ENCODE results near the gene BMS1. TPM values are rescaled to one million over a fixed set of nuclear protein-coding genes. Genes with fewer than 3 reads are reported as not detected.
A peak's percentile ranks its signal among the peaks of the same experiment; 100 is the strongest.
"Not testable (repeated sequence)": the region's sequence is repeated elsewhere in the genome, so short reads cannot be mapped to it uniquely, and the experiment has no call there.

BMS1 gene
- total RNA-seq, 1 donor from 2014 or later: 20.5 TPM

DNA sequence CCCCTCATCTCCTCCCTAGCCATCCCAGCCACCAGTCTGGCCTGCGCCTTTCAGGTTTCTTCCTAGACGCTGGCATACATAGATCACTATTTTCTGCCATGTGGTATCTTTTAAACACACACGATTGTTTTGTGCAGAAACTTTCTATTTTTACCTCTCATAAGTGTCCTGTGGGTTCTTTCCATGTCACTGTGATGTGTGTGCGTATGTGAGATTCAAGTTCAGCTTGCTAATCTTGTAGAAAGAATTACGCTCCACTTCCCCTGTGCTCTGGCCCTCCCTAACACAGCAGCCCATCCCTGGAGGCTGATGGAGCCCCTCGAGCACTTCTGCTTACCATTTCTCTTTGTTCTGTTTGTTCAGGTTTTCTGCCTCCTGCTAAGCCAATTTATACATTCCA, 80.2 kb downstream of the BMS1 start:
- DNase-seq (ENCODE audit: extremely low read depth, low read depth, low spot score): not testable (repeated sequence)

DNA sequence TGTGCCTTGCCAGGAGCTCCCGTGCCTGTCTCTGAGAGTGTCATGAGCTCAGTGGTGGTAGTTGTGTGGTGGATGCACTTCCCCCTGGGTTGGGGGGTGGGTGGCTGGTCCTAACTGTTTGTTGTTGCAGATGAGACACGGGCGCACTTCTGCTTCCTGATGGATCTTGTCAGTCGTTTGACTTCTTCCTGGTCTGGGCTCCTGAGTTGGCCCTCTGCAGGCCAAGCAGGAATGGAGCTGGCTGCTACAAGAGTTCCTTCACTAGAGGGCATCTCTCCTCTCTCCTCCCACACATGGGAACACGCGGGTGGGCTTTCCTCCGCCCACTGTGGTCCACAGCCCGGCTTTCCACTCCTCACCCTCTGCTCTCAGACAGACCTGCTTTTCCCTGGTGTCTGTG, 82.0 kb downstream of the BMS1 start:
- no peak for DNase-seq (ENCODE audit: extremely low read depth, low read depth, low spot score)

DNA sequence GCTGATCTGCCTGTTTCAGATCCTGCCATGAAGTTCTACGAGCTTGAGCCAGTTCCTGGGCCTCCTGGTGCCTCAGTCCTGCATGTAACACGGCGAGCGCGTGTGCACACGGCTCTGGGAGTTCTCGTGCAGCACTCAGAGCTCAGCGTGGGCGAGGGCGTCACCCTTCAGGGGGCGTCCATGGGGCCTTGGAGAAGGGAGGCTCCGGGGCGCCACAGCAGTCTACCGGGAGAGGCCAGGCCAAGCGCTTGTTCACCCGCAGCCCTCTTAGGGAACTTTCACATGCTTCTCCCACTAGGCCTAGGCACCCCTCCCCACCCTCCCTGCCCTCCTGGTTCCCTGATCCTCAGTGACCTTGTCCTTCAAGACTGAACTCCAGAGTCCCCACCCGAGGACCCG, 83.1 kb downstream of the BMS1 start:
- no peak for DNase-seq (ENCODE audit: extremely low read depth, low read depth, low spot score)

DNA sequence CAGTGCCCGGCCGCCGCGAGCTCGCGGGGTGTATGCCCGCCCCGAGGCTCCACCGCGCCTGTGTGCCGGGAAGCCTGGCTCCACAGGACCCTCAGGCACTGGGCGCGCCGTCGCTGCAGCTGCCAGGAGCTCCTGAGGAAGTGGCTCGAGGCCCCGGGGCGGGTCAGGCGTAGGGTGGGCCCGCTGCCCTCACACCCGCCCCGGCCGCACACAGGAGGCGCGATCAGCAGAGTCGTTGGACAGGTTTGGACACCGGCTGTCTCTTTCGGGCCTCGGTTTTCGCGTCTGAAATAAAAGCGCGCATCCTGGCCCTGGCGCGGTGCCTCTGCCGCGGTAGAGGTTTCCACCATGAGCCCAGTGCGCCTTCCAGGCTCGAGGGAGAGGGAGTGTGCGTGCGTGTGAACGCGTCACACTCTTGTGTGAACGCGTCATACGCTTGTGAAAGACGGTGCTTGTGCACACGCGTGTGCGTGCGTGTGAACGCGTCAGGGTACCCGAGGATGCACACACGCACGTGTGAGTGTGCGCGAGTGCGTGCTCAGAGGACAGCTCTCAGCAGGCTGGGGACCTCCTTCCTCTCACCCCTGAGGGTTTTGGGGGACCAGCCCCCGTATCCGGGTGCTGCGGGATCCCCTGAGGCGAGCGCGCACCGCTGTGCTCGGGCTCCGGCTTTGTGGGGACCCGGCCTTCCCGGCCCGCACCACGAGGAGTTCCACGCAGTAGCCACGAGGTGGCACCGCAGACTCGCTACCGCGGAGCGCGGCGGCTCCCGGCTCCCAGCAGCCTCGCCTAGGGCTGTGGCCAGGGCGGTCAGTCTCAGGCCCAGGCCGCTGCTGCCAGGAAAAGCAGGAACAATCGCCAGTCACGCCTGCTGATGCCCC, 83.8 kb downstream of the BMS1 start:
- peak; percentile 7 for DNase-seq (ENCODE audit: extremely low read depth, low read depth, low spot score)

DNA sequence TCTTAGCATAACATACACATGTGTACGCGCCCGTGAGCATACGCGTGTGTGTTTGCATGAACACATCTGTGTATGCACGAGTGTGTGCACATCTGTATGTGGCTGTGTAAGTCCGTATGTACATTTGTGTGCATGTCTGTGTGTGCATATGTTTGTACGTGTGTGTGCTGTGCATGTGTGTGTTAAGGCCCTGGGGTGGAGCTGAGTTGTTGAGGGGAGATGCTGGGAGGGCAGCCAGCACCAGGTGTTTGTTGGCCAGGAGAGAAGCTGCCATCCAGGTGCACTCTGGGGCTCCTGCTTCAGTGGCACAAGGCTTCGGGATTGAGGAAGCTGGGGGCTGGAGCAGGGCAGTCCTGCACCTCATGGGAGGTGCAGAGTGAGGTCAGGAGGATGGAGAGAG, 85.0 kb downstream of the BMS1 start:
- DNase-seq (ENCODE audit: extremely low read depth, low read depth, low spot score): no peak

DNA sequence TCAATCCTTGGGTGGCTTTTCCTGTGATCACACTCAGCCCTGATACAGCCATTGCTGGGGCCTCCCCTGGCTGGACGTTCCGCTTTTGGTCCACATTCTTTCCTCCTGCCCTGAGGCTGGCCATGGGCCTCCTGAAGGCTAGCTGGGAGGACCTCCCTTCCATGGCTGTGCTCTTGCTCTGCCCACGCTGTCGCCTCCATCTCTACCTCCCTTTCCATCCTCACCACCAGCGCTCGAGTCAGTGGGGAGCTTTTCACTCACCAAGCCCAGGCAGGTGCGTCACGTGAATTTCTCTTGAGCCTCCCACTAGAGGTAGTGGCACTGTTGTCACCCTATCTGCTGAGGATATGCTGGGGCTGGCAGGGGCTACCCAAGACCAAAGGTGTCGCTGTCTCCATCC, 85.9 kb downstream of the BMS1 start:
- DNase-seq (ENCODE audit: extremely low read depth, low read depth, low spot score): no peak

DNA sequence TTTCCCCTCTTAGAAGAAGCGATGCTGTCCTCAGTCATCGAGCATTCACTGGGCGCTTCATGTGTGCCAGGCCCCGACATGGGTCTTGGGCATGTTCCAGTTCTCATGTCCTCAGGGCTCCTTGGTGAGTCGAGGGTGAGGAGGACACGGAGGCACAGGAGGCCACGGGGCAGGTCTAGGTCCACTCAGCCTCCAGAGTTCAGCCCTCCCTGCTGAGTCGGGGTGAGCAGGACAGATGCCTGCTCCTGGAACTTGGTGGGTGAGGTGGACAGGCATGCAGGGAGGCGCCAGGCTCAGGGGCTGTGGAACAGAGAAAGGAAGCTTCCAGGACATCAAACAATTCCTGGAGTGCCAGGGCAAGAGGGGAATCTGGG, 87.4 kb downstream of the BMS1 start:
- no peak for DNase-seq (ENCODE audit: extremely low read depth, low read depth, low spot score)

DNA sequence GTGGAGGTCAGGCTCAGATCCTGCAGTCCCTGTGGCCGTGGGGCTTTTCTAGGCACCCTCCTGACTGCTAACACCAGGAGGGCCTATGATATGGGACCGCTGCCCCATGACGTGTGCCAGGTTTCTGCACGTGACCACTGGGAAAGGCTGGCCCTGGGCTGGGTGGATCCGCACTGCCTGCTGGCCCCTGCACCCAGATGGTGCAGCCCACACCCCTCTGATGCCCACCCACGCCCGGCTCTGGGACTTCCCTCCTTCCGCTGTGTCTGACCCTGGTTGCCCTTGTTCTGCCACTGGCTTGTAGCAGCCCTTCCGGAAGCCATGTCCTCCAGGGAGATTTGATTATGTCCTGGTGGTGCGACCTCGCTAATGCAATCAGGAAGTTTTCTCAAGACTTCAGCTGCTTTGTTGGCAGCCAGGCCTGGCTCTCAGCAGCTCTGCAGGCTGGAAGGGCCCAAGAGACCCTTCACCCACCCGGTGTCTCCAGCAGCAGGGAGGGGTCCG, 88.6 kb downstream of the BMS1 start:
- not testable (repeated sequence) for DNase-seq (ENCODE audit: extremely low read depth, low read depth, low spot score)

DNA sequence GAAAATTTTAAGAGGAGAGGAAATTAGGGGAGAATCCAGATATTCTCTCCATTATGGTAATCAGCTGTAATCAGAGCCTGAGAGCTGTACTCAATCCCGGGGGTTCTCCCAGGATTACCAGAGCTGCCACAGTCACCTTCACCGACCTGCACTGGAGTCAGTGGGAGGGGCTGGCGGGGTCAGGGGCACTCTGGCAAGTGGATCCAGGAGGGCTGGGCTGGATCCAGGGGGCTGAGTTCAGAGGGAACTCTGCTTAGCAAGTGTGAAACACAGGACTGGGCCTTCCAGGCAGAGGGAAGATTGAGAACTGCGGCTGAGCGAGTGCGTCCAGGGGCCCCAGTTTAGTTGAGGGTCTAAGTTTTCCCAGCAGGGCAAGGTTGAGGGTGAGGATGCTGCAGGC, 89.2 kb downstream of the BMS1 start:
- DNase-seq (ENCODE audit: extremely low read depth, low read depth, low spot score): no peak

DNA sequence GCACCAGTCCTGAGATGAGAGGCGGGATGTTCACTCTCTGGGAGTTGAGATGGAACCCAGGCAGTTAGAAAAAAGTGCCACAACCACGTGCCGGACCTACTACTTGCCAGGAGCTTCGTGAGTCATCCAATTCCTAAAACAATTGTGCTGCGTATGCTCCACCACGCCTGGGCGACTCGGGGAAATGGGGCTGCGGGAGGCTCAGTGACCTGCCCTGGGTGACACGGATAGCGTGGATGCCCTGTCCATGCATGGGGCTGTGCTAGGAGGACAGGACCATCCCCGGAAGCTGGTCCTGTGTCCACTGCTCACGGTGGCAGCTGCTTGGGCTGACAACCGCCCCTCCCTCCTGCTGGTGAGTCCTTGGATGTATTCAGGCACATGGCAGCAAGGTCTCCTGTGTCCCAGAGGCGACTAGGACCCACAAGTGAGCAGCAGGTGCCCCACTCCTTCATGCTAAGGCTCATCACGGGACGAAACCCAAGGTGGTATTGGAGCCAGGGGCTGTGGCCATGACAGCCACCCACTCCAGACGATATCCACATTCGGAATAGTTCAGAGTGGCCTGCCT, 90.4 kb downstream of the BMS1 start:
- no peak for DNase-seq (ENCODE audit: extremely low read depth, low read depth, low spot score)

DNA sequence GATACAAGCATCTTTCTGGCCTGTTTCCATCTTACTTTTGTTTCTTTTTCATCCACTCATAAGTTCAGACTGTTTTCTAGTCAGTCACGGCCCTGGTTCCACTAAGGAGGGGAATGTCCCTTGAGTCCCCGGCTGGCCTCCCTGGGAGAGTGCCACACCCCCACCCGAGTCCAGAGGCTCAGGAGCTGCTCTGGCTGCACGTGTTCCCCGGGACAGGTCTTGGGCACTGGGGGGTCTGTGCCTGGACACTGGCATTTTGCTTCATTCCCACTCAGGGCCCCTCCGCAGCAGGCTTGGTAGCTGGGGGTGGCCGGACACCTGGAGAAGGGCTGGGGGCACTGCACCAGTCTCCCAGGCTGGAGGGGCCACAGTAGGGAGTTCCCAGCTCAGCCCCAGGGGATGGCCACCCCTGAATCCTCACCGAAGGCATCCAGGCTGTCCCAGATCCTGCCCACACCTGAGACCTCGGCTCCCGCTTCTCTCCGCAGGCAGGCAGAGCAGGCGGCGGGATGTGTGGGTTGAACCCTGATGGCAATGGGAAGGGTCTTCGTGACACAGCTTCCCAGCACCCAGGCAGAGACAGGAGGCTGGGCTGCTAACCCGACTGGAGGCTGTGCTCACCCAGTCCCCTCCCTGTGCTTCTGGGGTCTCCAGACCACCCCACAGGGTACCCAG, 92.3 kb downstream of the BMS1 start:
- DNase-seq (ENCODE audit: extremely low read depth, low read depth, low spot score): no peak

DNA sequence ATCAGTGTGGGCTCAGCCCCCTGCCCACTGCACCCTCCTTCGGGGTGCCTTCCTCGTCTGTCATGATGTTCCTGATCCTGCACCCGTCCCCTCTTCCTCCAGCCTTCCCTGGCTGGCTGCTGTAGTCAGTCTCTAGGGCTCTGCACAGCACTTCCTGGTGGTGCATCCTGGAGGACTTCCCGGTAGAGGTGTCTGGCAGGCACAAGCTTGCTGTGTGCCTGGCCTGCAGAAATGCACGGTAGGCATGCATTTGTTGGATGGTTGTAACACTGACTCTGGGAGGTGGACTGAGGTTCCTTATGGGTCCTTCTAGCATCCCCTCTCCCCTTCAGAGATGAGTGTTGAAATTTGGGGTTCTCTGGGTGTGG, 92.8 kb downstream of the BMS1 start:
- DNase-seq (ENCODE audit: extremely low read depth, low read depth, low spot score): no peak

DNA sequence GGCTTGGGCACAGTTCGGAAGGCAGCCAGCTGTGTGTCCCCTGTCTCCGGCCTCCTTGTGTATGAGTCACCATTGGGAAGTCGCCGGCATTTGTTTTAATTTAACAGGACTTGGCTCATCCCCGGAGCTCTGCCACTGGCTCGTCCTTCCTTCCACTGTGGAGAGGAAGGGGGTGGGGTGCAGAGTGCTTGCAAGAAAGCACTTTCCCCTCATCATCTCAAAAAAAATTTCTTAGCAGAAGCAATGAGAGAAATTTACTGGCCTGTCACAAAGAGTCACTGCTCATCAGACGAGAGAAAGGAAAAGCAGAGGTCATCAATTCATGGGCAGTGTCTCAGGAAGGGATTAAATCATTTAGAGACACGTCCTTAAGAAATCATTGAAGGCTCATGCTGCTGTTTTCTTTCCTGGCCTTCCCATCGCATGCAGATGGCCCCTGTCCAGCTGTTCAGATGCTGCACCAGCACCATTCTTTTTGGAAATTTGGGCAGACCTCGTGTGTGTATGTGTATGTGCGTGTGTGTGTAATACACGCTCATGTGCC, 93.3 kb downstream of the BMS1 start:
- no peak for DNase-seq (ENCODE audit: extremely low read depth, low read depth, low spot score)

DNA sequence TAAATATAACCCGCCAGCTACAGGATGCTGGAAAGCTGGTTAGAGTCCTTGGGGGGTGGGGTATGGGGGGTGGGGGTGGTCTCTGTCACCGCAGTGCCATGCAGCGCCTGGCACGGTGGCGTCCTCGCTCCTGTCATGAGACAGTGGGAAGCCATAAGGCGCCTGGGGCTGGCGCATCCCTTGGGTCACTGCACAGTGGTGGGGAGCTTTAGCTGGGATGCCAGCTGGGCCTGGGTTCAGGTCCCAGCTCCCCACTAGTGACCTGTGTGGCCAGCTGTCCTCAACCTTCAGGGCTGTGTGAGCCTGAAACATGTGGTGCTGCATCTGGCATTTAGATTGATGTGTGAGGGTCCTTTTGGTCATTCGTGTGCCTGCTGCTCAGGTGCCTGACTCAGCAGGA, 93.9 kb downstream of the BMS1 start:
- DNase-seq (ENCODE audit: extremely low read depth, low read depth, low spot score): no peak

DNA sequence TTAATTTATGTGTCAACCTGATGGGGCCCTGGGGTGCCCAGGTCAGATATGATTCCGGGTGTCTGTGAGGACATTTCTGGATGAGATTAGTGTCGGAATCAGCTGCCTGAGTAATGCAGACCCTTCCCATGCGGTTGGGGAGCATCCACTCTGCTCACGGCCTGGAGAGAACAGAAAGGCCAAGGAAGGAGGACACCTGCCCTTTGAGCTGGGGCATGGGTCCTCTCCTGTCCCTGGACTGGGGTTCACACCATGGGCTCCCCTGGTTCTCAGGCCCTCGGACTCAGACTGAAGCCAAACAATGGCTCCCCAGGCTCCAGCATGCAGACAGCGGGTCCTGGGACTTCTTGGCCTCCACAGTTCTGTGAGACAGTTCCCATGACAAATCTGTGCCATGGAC, 94.3 kb downstream of the BMS1 start:
- no peak for DNase-seq (ENCODE audit: extremely low read depth, low read depth, low spot score)

DNA sequence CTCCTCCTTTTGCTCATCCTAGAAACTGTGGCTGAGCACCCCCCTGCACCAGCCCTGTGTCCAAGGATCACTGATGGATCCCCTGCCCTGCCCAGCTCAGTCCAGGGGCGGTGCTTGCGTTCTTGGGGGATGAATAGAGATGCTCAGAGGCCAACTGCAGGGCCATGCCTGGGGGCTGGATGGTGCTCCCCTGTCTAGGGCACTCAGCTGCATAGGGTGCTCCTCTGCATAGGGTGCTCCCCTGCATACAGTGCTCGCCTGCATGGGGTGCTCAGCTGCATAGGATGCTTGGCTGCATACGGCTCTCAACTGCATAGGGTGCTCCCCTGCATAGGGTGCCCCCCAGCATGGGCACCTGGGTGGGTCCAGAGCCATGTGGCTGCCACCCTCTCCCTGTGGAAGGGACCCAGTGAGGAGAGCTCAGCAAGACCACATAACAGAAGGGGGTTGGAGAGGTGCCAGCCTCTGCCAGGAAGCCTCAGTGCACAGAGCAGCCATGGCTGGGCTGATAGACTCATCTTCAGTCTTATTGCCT, 95.0 kb downstream of the BMS1 start:
- DNase-seq (ENCODE audit: extremely low read depth, low read depth, low spot score): no peak

DNA sequence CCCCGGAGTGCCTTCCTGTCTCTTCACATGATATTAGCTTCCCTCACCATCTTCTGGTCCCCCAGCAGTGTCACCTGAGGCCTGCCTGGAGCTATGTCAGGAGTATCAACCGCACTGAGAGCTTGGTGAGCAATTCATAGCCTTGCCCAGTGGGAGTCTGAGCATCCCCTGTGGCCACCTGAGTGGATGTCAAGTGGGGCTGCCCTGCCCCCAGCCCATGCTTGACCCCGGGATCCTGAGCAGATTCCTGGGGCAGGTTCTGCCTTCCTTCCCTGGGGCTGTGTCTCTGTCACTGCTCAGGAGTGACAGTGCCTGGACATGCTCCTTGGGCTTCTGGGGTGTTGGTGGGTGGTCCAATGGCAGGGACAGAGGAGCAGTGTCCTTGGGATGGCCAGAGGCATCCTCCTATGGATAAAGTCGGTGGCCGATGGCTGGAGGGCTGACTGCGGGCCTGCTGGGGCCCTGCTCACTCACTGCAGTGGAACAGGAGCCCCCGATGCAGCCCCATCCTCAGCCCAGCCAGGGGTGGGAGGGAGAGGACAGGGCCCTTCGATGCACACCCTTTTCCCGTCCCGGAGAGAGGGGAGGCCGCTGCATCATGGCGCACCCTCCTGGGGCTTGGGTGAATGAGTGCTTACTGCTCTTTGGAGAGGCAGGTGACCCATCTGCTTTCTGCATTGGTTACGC, 95.7 kb downstream of the BMS1 start:
- no peak for DNase-seq (ENCODE audit: extremely low read depth, low read depth, low spot score)

DNA sequence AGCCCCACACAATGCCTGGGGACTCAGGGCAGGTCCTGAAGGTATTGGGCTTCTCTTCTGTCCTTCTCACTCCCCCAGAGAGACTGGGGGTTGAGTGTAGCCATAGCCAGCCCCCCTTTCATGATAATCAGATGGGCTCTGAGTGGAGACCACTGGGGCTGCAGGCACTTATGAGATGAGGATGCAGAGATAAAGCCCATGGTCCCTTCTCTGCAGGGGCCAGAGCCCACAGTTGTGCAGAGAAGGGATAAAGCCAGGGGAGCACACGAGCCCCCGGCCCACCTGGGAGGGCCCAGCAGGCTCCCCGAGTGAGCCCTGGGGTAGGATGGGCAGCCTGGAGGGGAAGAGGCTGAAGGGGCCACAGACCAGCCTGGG, 96.2 kb downstream of the BMS1 start:
- no peak for DNase-seq (ENCODE audit: extremely low read depth, low read depth, low spot score)

DNA sequence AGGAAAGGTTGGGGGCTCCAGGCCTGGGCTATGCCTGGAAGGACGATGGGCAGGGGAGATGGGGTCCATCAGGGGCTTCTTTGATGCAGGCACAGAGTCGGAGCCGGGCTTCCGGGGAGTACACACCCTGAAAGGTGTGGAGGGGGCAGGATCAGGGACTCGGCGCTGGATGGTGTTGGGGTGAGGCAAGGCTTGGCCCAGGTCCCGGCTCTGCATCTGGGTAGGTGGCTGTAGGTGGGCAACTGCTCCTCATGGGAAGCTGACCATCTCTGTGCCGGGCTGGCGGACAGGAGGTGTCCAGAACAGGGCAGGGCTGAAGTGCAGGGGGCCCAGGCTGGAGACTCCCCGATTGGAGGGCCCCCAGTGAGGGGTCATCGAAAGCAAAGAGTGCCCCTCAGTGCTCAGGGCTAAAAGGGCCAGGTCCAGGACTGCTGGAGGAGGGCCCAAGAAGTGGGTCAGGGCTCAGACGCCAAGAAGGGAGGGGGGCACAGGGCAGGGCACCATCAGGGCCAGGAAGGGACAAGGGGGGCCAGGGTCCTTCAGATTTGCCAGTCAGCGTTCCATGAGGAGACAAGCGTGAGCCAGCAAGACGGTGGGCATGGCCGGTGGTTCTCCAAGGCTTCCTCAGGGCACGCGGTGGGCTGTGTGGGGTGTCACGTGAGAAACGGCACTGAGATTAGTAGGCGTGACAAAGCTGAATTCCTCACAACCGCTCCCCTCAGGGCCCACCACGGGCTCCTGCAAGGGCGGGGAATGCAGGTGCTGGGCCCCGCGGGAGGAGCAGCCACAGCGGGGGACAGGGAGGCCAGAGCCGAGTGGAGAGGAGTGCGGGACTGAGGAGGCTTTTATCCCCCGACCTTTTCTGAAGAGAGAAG, 97.0 kb downstream of the BMS1 start:
- no peak for DNase-seq (ENCODE audit: extremely low read depth, low read depth, low spot score)

DNA sequence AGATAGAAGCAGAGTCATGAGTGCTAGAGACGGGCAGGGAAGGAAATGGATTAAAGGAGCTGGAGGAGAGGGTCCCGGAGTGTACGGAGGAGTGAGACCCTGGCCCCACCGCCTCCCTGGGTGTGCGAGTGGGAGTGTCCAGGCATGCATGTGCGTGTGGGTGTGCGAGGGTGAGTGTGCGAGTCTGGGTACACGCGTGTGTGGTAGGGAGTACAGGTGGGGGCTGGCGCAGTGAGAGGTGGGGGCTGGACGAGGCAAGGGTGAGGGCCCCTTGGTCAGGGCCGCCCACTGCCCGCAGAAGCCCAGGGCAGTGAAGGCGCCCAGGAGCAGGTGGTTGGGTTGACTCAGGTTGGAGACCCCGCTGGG, 97.6 kb downstream of the BMS1 start:
- no peak for DNase-seq (ENCODE audit: extremely low read depth, low read depth, low spot score)
